ENCODE measurements around the gene LAPTM5. TPM values are rescaled to one million over a fixed set of nuclear protein-coding genes. Genes with fewer than 3 reads are reported as not detected.

Gene LAPTM5
- 178 and 179 TPM in 2 replicates for total RNA-seq

- H3K4me3 Mint-ChIP-seq: peak within 1 kb of the TSS; percentile 100
- intact Hi-C loops (cut with micrococcal nuclease): loop anchor here (1.0 to 2.0 kb wide), 3 partner anchors 8 to 13 kb away; no protein-coding TSS in a partner anchor
- peaks cover 79% of the 10 kb centered on the region for H3K4me1 Mint-ChIP-seq
Observed at GRCh38 chr1:30757352-30758120, at the start of gene LAPTM5. Gene LAPTM5 (minus strand): TSS chr1:30757774. CDS start chr1:30757745, 29 bp downstream.

GRCh38 chr1:30806381-30807317 lies 49.1 kb upstream of the LAPTM5 start:
- intact Hi-C loops (cut with micrococcal nuclease): no loop called here

More at GRCh38 chr1:30757352-30758120, at the start of gene LAPTM5:
- Mint-ChIP-seq H3K9me3 (no peaks in the 10 kb centered on the region), H3K27ac (peak within 1 kb of the TSS; percentile 97), H3K36me3 (ENCODE audit: low read depth) (peaks cover 29% of the 10 kb centered on the region), H3K27me3 (no peaks in the 10 kb centered on the region)
- DNase-seq: peak; percentile 88

GRCh38 chr1:30805304-30806003 lies 47.9 kb upstream of the LAPTM5 start:
- no peaks in the 10 kb centered on the region for H3K36me3 Mint-ChIP-seq (ENCODE audit: low read depth)
- H3K9me3 Mint-ChIP-seq: no peaks in the 10 kb centered on the region
- intact Hi-C loops (cut with micrococcal nuclease): no loop called here
- H3K4me1 Mint-ChIP-seq: peaks cover 4% of the 10 kb centered on the region
- DNase-seq: no peak
- peaks cover 63% of the 10 kb centered on the region for H3K27me3 Mint-ChIP-seq
- no peak overlapping the region for H3K4me3 Mint-ChIP-seq
- no peak overlapping the region for H3K27ac Mint-ChIP-seq

More at GRCh38 chr1:30806381-30807317, 49.1 kb upstream of the LAPTM5 start:
- H3K4me1 Mint-ChIP-seq: peaks cover 4% of the 10 kb centered on the region
- no peak overlapping the region for H3K27ac Mint-ChIP-seq
- no peak overlapping the region for H3K4me3 Mint-ChIP-seq
- no peak for DNase-seq
- no peaks in the 10 kb centered on the region for H3K9me3 Mint-ChIP-seq
- no peaks in the 10 kb centered on the region for H3K36me3 Mint-ChIP-seq (ENCODE audit: low read depth)
- H3K27me3 Mint-ChIP-seq: peaks cover 69% of the 10 kb centered on the region

- Mint-ChIP-seq H3K36me3 (ENCODE audit: low read depth) (no peaks in the 10 kb centered on the region), H3K27me3 (peaks cover 59% of the 10 kb centered on the region), H3K4me1 (peaks cover 4% of the 10 kb centered on the region), H3K9me3 (no peaks in the 10 kb centered on the region), H3K27ac (no peak overlapping the region), H3K4me3 (no peak overlapping the region)
- intact Hi-C loops (cut with micrococcal nuclease): no loop called here
- no peak for DNase-seq
Observed at GRCh38 chr1:30804822-30805221, 47.2 kb upstream of the LAPTM5 start.

GRCh38 chr1:30804352-30804751 lies 46.8 kb upstream of the LAPTM5 start:
- H3K27me3 Mint-ChIP-seq: peaks cover 58% of the 10 kb centered on the region
- intact Hi-C loops (cut with micrococcal nuclease): no loop called here

GRCh38 chr1:30803562-30803961 lies 46.0 kb upstream of the LAPTM5 start:
- H3K4me1 Mint-ChIP-seq: peaks cover 4% of the 10 kb centered on the region
- H3K9me3 Mint-ChIP-seq: no peaks in the 10 kb centered on the region
- H3K4me3 Mint-ChIP-seq: no peak overlapping the region
- DNase-seq: no peak
- no peaks in the 10 kb centered on the region for H3K36me3 Mint-ChIP-seq (ENCODE audit: low read depth)
- peaks cover 52% of the 10 kb centered on the region for H3K27me3 Mint-ChIP-seq
- intact Hi-C loops (cut with micrococcal nuclease): no loop called here
- H3K27ac Mint-ChIP-seq: no peak overlapping the region

More at GRCh38 chr1:30804352-30804751, 46.8 kb upstream of the LAPTM5 start:
- Mint-ChIP-seq H3K4me3 (no peak overlapping the region), H3K36me3 (ENCODE audit: low read depth) (no peaks in the 10 kb centered on the region), H3K9me3 (no peaks in the 10 kb centered on the region), H3K27ac (no peak overlapping the region), H3K4me1 (peaks cover 4% of the 10 kb centered on the region)
- DNase-seq: no peak

- Mint-ChIP-seq H3K9me3 (no peaks in the 10 kb centered on the region), H3K4me3 (no peak overlapping the region), H3K4me1 (peaks cover 4% of the 10 kb centered on the region), H3K27ac (no peak overlapping the region), H3K36me3 (ENCODE audit: low read depth) (no peaks in the 10 kb centered on the region), H3K27me3 (peaks cover 39% of the 10 kb centered on the region)
- peak; percentile 94 for DNase-seq
- intact Hi-C loops (cut with micrococcal nuclease): loop anchor here (1.0 kb wide), 2 partner anchors 110 to 128 kb away; no protein-coding TSS in a partner anchor
Observed at GRCh38 chr1:30801771-30802198, 44.2 kb upstream of the LAPTM5 start.

GRCh38 chr1:30799233-30799511 lies 41.6 kb upstream of the LAPTM5 start:
- H3K9me3 Mint-ChIP-seq: no peaks in the 10 kb centered on the region
- intact Hi-C loops (cut with micrococcal nuclease): no loop called here
- peaks cover 4% of the 10 kb centered on the region for H3K4me1 Mint-ChIP-seq
- DNase-seq: no peak
- peaks cover 17% of the 10 kb centered on the region for H3K27me3 Mint-ChIP-seq
- no peaks in the 10 kb centered on the region for H3K36me3 Mint-ChIP-seq (ENCODE audit: low read depth)
- no peak overlapping the region for H3K4me3 Mint-ChIP-seq
- H3K27ac Mint-ChIP-seq: no peak overlapping the region

GRCh38 chr1:30798389-30799232 lies 41.0 kb upstream of the LAPTM5 start:
- no peaks in the 10 kb centered on the region for H3K36me3 Mint-ChIP-seq (ENCODE audit: low read depth)
- H3K4me3 Mint-ChIP-seq: no peak overlapping the region
- H3K27ac Mint-ChIP-seq: no peak overlapping the region
- no peaks in the 10 kb centered on the region for H3K9me3 Mint-ChIP-seq
- peaks cover 4% of the 10 kb centered on the region for H3K4me1 Mint-ChIP-seq
- no peak for DNase-seq
- H3K27me3 Mint-ChIP-seq: peaks cover 14% of the 10 kb centered on the region
- intact Hi-C loops (cut with micrococcal nuclease): no loop called here

GRCh38 chr1:30795026-30795425 lies 37.5 kb upstream of the LAPTM5 start:
- Mint-ChIP-seq H3K36me3 (ENCODE audit: low read depth) (no peaks in the 10 kb centered on the region), H3K4me3 (no peak overlapping the region), H3K9me3 (no peaks in the 10 kb centered on the region), H3K4me1 (peaks cover 7% of the 10 kb centered on the region), H3K27me3 (peaks cover 14% of the 10 kb centered on the region), H3K27ac (no peak overlapping the region)
- no peak for DNase-seq
- intact Hi-C loops (cut with micrococcal nuclease): no loop called here

- Mint-ChIP-seq H3K27me3 (peaks cover 12% of the 10 kb centered on the region), H3K4me1 (peaks cover 7% of the 10 kb centered on the region), H3K4me3 (no peak overlapping the region), H3K27ac (no peak overlapping the region), H3K36me3 (ENCODE audit: low read depth) (no peaks in the 10 kb centered on the region), H3K9me3 (no peaks in the 10 kb centered on the region)
- intact Hi-C loops (cut with micrococcal nuclease): no loop called here
- DNase-seq: no peak
Observed at GRCh38 chr1:30794260-30794659, 36.7 kb upstream of the LAPTM5 start.

- Mint-ChIP-seq H3K27me3 (peaks cover 18% of the 10 kb centered on the region), H3K4me1 (peaks cover 7% of the 10 kb centered on the region), H3K27ac (no peak overlapping the region), H3K36me3 (ENCODE audit: low read depth) (no peaks in the 10 kb centered on the region), H3K4me3 (no peak overlapping the region), H3K9me3 (no peaks in the 10 kb centered on the region)
- DNase-seq: no peak
- intact Hi-C loops (cut with micrococcal nuclease): no loop called here
Observed at GRCh38 chr1:30793209-30793608, 35.6 kb upstream of the LAPTM5 start.

- H3K9me3 Mint-ChIP-seq: no peaks in the 10 kb centered on the region
- no peak overlapping the region for H3K27ac Mint-ChIP-seq
- peaks cover 23% of the 10 kb centered on the region for H3K27me3 Mint-ChIP-seq
- no peaks in the 10 kb centered on the region for H3K36me3 Mint-ChIP-seq (ENCODE audit: low read depth)
- intact Hi-C loops (cut with micrococcal nuclease): no loop called here
- DNase-seq: no peak
- H3K4me1 Mint-ChIP-seq: peaks cover 7% of the 10 kb centered on the region
- no peak overlapping the region for H3K4me3 Mint-ChIP-seq
Observed at GRCh38 chr1:30791868-30792267, 34.3 kb upstream of the LAPTM5 start.
